ENCODE results near the gene EIF3D. TPM values are rescaled to one million over a fixed set of nuclear protein-coding genes. Genes with fewer than 3 reads are reported as not detected.

The EIF3D gene
- total RNA-seq, 2 donors from 2014 or later = 177 to 185 TPM

- peaks cover 51% of the 10 kb centered on the region for H3K36me3 ChIP-seq
- H3K4me3 ChIP-seq = no peak overlapping the region
- H3K9me3 ChIP-seq = no peaks in the 10 kb centered on the region
- no peak for TF ChIP-seq CTCF (IDR thresholded peaks at IDR 0.05)
- DNase-seq (ENCODE audit: low spot score) = no peak
- H3K27ac ChIP-seq = peak overlapping the region in 1 of 2 donors; percentile 31
- H3K4me1 ChIP-seq = peaks cover 0 to 27% of the 10 kb centered on the region in 2 donors
- no peaks in the 10 kb centered on the region for H3K27me3 ChIP-seq
Measured at GRCh38 chr22:36472689-36473088, 56.3 kb downstream of the EIF3D start.

GRCh38 chr22:36471341-36471821 lies 57.6 kb downstream of the EIF3D start:
- no peaks in the 10 kb centered on the region for H3K27me3 ChIP-seq
- H3K36me3 ChIP-seq = peaks cover 38% of the 10 kb centered on the region
- H3K4me1 ChIP-seq = peaks cover 0 to 40% of the 10 kb centered on the region in 2 donors
- DNase-seq (ENCODE audit: low spot score) = no peak
- H3K4me3 ChIP-seq = no peak overlapping the region
- H3K9me3 ChIP-seq = no peaks in the 10 kb centered on the region
- TF ChIP-seq CTCF (IDR thresholded peaks at IDR 0.05) = no peak
- peak overlapping the region in 1 of 2 donors; percentile 86 for H3K27ac ChIP-seq

- H3K4me1 ChIP-seq = peaks cover 0 to 44% of the 10 kb centered on the region in 2 donors
- H3K27ac ChIP-seq = peak overlapping the region; percentile 86 to 94
- TF ChIP-seq CTCF (IDR thresholded peaks at IDR 0.05) = no peak
- H3K9me3 ChIP-seq = no peaks in the 10 kb centered on the region
- H3K4me3 ChIP-seq = no peak overlapping the region
- DNase-seq (ENCODE audit: low spot score) = no peak
- no peaks in the 10 kb centered on the region for H3K27me3 ChIP-seq
- H3K36me3 ChIP-seq = peaks cover 34% of the 10 kb centered on the region
Measured at GRCh38 chr22:36470994-36471331, 58.0 kb downstream of the EIF3D start.

- DNase-seq (ENCODE audit: low spot score) = peak; percentile 86
- H3K27ac ChIP-seq = peak overlapping the region; percentile 86 to 94
- no peaks in the 10 kb centered on the region for H3K9me3 ChIP-seq
- peaks cover 0 to 50% of the 10 kb centered on the region in 2 donors for H3K4me1 ChIP-seq
- TF ChIP-seq CTCF (IDR thresholded peaks at IDR 0.05) = peak; percentile 91 to 96
- peaks cover 28% of the 10 kb centered on the region for H3K36me3 ChIP-seq
- H3K4me3 ChIP-seq = no peak overlapping the region
- H3K27me3 ChIP-seq = no peaks in the 10 kb centered on the region
Measured at GRCh38 chr22:36470162-36470993, 58.6 kb downstream of the EIF3D start.

GRCh38 chr22:36469094-36469710 lies 59.8 kb downstream of the EIF3D start:
- no peak for TF ChIP-seq CTCF (IDR thresholded peaks at IDR 0.05)
- no peak for DNase-seq (ENCODE audit: low spot score)

More at GRCh38 chr22:36469094-36469710, 59.8 kb downstream of the EIF3D start:
- Histone ChIP-seq H3K36me3 (peaks cover 17% of the 10 kb centered on the region), H3K9me3 (no peaks in the 10 kb centered on the region), H3K27me3 (no peaks in the 10 kb centered on the region), H3K27ac (peak overlapping the region; percentile 86 to 94), H3K4me3 (no peak overlapping the region), H3K4me1 (peaks cover 0 to 62% of the 10 kb centered on the region in 2 donors)
